Endothelial cell of hepatic sinusoid (primary cell): ENCODE data around the gene NALCN.

Experiments used
- in situ Hi-C: cut with HindIII; loops from 2 replicates; pipeline ENCODE4 v1.10.0; 2017; ENCODE audit warnings: low sequenced_read_pairs

The NALCN gene

DNA sequence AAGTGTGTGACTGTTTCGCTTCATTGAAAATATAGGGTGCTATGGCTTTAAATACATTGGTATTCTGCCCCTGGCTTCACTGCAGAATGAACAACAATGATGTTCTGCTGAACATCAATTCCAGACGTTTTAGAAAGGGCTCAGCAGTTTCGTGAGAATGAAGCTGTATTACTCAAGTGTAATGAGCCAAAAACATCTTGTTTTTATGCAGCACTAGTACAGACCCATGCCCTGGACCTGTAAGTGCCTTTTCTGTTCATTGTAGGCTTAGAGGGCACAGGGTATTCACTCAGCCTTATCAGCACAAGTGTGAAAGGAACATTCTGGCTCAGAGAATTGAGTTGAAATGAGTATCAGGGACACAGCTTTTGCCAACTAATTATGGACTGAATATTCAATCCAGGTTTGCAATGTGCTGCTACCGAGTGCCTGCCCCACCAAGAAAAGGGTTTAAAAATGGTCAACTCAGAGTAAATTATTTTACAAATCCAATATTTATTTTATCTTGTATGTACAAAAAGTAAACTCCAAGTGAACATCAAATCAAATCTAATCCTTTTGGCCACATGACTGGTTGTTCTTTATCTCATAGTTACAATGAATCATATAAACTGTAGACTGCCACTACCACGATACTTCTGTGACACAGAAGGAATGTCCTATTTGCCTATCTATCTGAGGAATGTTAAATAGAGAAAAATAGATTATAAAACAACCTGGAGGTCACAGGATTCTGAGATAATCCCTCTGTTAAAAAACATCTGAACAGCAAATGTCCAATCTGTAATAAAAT is 362.8 kb downstream of the NALCN start:
- in situ Hi-C loops: no loop called here

DNA sequence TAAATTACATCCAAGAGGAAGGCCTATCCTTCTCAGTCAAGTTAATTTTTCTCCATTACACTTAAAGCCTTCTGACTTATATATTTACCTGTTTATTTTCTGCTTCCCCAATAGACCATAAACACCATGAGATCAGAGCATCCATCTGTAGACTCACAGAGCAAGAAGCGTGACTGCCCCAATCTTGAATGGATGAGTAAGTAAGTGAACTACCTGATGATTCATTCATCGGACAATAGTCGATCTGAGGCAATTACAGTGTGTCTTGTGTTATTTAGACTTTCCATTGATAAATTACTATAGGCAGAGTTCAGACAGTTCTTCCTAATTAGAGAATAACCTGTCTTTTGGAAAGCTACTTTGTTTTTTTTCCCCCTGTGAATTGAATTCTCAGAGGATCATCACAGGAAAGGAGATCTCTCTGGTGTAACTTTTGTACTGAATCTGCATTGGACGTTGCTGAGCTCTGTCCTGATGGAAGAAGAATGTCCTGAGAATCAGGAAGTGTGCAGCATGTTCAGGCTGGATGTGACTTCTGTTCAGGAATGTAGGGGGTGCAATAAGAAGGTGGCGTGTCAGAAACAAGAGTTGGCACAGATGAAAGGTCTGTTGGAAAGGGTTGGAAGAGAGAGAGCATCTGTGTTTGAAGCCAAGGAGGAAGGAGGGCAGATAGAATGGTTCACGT is 367.0 kb downstream of the NALCN start:
- in situ Hi-C loops: no loop called here

DNA sequence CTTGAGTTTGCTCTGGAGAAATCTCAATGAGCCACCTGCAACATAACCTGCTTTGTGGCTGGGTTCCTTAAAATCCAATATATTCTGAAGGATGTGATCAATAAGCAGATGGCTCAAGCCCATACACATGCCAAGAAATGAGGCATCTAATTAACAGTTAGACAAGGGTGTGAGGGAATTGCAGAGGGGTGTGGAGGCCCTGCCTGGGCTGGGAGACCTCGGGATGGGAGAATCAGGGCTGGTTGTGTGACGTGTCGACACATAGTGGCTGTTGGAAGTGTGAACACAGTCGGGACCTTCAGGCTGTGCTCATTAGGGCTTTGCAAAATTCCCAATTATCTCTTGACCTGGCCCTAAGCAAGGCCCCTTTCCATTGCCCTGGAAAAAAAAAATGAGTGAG is 379.8 kb downstream of the NALCN start:
- in situ Hi-C loops: no loop called here

DNA sequence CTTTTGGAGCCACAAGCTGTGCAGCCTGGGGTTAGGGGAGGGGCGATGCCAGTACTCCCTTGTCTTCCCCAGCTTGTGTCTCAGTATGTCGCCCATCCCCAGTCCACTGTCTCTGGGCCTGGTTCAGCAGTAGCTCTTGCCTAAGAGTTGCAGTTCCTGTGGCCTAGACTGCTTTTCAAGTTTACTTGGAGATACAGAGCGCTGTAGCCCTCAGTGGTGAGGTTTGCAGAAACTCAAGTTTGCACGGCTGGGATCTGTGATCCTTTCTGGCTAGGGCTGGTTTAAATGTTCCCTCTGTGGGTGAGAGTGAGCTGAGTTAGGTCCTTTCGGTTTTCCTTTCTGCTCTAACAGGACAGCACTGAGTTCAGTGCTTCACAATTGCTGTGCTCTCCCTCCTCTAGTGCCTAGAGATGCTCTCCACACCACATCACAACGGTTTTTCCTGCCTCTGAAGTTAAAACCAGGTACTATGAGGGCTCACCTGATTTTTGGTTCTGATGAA is 381.1 kb downstream of the NALCN start:
- in situ Hi-C loops: no loop called here

DNA sequence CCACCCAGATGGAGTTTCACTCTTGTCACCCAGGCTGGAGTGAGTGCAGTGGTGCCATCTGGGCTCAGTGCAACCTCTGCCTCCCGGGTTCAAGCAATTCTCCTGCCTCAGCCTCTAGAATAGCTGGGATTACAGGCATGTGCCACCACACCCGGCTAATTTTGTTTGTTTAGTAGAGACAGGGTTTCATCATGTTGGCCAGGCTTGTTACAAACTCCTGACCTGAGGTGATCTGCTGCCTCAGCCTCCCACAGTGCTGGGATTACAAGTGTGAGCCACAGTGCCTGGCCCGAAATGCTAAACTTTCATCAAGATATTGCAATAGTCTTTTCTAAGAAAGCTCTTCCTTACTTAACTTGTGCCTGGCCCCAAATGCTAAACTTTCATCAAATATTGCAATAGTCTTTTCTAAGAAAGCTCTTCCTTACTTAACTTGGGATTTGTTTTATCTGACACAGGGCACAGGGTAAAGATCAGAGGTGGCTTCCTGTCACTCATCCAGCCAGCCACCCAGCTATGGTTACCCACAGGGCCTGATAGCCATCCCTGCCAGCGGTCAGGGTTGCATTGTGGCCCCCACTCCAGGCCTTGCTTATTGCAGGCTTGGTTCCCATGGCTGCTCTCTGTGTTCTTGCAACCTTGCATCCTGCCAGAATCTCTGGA is 389.4 kb downstream of the NALCN start:
- in situ Hi-C loops: no loop called here

DNA sequence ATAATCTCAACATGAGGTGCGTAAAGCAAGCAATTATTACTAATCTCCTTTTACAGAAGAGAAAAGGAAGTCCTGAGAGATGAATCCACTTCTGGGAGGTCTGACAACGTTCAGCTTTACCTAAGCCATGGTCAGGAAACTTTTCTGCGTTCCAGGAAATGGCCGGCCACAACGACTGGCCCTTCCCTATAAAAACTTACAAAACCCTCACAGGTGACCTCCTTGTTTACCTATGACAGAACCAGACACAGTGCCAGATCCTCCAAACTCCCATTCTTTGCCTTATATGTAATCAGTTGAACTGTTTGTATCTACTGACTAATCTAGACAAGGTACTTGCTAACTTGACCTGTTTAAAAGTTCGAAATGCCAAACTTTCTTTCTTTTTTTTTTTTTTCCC is 390.0 kb downstream of the NALCN start:
- in situ Hi-C loops: no loop called here

DNA sequence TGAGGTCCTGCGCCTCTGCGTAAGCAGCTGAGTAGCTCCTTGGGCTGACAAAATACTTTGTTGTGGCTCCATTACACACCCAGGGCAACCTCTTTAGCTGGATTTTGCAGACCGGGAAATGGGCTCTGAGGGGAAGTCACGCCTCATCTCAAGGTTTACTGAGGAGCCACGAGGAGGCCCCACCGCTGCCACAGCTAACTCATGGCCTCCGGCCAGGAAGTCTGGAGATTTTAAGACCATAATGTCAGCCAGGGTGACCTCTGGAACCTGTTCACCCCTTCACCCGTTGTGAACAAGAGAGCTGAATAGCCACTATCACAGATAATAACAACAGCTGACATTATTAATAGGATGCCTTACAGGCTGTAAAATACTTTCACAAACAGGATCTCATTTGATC is 390.4 kb downstream of the NALCN start:
- in situ Hi-C loops: no loop called here

DNA sequence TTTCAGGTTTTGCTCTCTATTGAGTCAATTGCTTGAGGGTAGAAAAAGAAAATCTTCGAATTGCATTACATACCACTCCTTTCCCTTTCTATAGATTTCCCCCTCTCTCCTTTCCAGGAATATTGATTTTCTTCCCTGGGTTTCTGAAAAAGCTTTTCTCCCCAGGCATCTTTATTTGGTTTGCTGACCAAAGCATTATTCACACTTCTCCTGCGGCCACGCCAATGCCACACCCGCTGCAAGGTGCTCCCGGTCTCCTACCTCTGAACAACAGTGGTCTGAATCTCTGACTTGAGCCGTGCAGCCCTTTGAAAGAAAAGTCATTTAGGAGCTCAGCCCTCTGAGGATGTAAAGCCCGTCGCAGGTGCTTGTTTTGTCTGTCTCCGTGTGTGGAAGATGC is 390.8 kb downstream of the NALCN start:
- in situ Hi-C loops: no loop called here

DNA sequence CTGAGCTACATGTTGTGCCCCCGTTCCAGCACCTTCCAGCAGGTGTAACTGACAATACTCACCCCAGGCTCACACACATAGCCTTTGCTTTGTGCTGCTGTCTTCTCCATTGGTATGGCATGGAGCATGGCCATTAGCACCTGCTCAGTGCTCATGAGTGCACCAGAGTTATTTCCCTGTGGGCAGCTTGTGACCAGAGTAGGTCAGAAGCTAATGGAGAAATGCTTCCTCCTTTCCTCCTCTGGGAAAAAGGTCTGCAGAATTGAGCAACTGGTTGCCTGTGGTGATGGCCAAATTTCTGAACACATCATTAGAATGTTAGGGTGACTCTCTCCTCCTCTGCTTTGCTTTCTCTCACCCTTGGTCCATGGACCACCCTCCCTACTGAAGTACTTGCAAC is 397.2 kb downstream of the NALCN start:
- in situ Hi-C loops: no loop called here

DNA sequence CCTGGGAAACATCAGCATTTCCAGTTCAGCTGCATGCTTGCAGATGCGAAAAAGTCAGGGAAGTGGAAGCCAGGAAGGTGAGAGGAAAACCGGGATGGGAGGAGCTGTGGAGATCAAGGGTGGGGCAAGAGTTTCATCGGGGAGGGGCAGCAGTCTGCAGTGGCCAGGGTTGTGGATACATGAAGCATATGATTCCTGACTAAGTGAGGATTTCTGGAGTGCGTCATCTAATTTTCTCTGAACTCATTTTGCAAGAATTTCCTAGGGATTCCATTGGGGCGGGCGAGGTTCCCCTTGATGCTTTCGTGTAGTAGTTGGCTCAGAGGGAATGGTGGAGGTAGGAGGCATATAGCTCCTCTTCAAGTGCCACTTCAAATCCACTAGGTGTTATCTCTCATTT is 397.6 kb downstream of the NALCN start:
- in situ Hi-C loops: no loop called here

DNA sequence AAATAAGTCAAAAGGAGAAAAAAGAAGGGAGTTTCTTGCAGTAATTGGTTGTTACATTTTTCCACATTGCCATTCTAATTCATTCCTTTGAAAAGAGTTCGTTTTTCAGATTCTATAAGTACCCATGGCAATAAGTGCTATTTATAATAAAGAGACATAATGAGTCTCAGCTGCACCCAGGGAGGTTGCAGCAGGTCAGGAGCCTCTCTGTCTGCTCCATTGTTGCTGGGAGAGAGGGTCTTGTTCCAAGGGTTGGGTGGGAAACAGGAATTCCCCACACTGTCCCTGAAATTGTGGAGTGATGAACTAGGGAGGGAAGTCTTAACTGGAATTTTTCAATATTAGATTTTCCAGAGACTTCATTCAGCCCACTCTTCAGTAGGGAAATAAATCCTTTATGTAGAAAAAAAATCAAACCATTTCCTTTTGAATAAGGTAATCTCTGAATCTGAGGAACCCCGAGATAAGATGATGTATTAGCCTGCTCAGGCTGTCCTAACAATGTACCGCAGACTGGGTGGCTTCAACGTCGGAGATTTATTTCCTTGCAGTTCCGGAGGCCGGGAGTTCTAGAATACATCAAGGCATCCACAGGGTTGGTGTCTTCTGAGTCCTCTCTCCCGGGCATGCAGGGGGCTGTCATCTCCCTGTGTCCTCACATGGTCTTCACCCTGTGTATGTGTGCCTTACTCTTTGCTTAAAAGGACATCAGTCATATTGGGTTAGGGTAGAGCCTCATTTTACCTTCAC is 399.0 kb downstream of the NALCN start:
- in situ Hi-C loops: no loop called here

DNA sequence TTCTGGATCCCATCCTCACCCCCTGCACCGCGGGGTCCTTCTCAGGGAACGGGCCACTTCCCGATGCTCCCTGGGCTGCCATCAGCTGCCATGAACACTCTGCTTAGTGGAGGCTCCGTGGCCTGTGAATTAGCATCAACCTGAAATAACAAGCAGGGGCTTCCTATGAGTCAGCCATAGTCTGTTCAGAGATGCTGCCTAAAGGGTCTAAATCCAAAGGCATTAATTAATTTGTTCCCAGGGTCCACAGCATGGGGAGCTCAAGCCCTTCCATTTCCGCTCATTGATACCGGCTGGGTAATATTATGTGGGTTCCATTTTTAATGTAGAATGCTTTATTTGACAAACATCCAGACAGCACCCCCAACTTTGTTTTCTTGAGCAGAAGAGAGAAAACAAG is 399.8 kb downstream of the NALCN start:
- in situ Hi-C loops: no loop called here

DNA sequence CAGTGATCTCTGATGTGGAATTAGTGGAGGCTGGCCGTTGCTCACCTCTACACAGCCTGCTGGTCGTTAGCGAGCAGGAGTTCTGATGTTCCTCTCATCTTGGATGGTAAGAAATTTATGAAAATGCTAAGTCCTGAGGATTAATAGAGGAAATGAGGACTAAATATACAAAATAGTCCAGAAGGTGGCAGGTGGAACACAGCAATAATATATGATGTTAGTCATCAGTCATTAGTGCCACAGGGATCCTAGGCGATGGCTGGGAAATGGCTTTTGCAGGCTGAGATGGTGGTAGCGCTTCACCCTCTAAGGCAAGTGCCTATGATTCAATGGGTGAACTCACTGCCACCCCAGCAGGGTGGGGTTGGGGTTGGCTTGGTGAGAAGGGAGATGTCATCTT is 403.1 kb downstream of the NALCN start:
- in situ Hi-C loops: no loop called here

DNA sequence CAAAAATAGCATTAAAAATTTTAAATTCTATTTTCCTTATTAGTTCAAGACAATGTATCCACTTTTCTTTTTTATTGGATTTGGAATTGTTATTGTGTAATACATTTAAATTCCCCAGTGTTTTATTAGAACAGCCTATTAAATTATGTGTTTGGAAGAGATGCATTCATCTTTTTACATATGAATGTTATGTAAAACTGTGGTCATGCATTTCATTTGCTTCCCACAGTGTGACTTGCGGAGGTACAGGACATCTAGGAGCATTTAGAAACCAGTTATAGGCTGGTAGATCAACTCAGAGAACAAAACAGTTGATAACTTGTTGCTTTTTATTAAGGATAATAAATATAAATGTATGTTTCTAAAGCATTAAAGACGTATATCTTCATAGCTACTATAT is 406.2 kb downstream of the NALCN start:
- in situ Hi-C loops: no loop called here

DNA sequence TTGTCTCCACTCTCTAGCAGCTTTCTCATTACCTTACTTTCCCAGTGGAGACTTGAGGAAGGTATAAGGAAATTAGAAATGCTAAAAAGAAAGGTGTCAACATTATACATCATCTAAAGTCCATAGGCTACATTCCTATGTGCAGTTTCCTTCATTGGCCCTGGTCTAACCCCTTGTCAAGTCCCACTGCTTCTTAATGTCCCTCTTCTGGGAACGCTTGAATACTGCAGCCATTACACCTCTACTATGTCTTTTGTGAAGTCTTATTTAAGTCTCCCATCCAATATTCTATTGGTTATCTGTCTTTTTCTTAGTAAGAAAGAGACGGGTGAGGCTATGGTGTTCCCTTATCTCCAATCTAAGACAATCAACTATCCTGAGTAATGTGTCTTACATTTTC is 409.1 kb downstream of the NALCN start:
- in situ Hi-C loops: no loop called here
